Keratinocyte (primary cell): ENCODE data around the gene CHRM4. TPM values are rescaled to one million over a fixed set of nuclear protein-coding genes. Genes with fewer than 3 reads are reported as not detected.

Experiments
- DNase-seq: peaks from one replicate; pipeline ENCODE4 v3.0.0-alpha.2; 2011; ENCODE audit warnings: low read depth, missing footprints, low spot score
- FAIRE-seq: peaks from 2 replicates; lab custom pipeline; 2011; peaks lifted over from hg19 to GRCh38; lab: Jason Lieb, UNC
- H2AFZ ChIP-seq: 2 replicates; pipeline ENCODE4 v1.6.0; 2012; ENCODE audit warnings: low read length, control low read depth, inconsistent platforms; ENCODE audit not compliant: control insufficient read depth
- H3K27ac ChIP-seq: 2 replicates; pipeline ENCODE4 v1.5.1; 2011; ENCODE audit warnings: low read length; ENCODE audit not compliant: control insufficient read depth, insufficient read depth
- H3K27me3 ChIP-seq: 3 replicates; pipeline ENCODE4 v1.6.0; 2011; ENCODE audit warnings: low read length; ENCODE audit not compliant: control insufficient read depth, insufficient read depth; ENCODE audit errors: extremely low read depth
- H3K36me3 ChIP-seq, 2 experiments: 2 replicates in 1 of 2; 3 replicates in 1 of 2; pipeline ENCODE4 v1.5.1; 2011; ENCODE audit warnings: low read length in 2 of 2, mild to moderate bottlenecking in 1 of 2; ENCODE audit not compliant: control insufficient read depth in 2 of 2, insufficient read depth in 2 of 2; ENCODE audit errors: extremely low read depth in 1 of 2
- H3K4me1 ChIP-seq: 3 replicates; pipeline ENCODE4 v1.5.1; 2011; ENCODE audit warnings: low read length; ENCODE audit not compliant: control insufficient read depth, insufficient read depth; ENCODE audit errors: extremely low read depth
- H3K4me2 ChIP-seq: 3 replicates; pipeline ENCODE4 v1.6.0; 2011; ENCODE audit warnings: low read depth, low read length; ENCODE audit not compliant: control insufficient read depth, insufficient read depth; ENCODE audit errors: extremely low read depth
- H3K4me3 ChIP-seq, 3 experiments: fragments of 200-600 bp in 1 of 3; sonication (generic) in 1 of 3; 2 replicates in 2 of 3; 3 replicates in 1 of 3; pipeline ENCODE4 v1.5.1; 2011 to 2016; ENCODE audit warnings: low read length in 3 of 3, mild to moderate bottlenecking in 3 of 3, control low read depth in 2 of 3, inconsistent platforms in 1 of 3, low read depth in 1 of 3, mixed read lengths in 1 of 3, mixed run types in 1 of 3, moderate library complexity in 1 of 3; ENCODE audit not compliant: control insufficient read depth in 2 of 3, insufficient read depth in 2 of 3; ENCODE audit errors: extremely low read depth in 1 of 3
- H3K79me2 ChIP-seq: 2 replicates; pipeline ENCODE4 v1.6.0; 2012; ENCODE audit warnings: low read length; ENCODE audit not compliant: control insufficient read depth, insufficient read depth
- H3K9ac ChIP-seq: 3 replicates; pipeline ENCODE4 v1.6.0; 2011; ENCODE audit warnings: low read length; ENCODE audit not compliant: control insufficient read depth, insufficient read depth; ENCODE audit errors: extremely low read depth
- H3K9me1 ChIP-seq: 3 replicates; pipeline ENCODE4 v1.6.0; 2011; ENCODE audit warnings: low read length; ENCODE audit not compliant: control insufficient read depth, insufficient read depth; ENCODE audit errors: extremely low read depth
- H3K9me3 ChIP-seq: 2 replicates; pipeline ENCODE4 v1.5.1; 2012; ENCODE audit warnings: low read depth, low read length; ENCODE audit not compliant: control insufficient read depth
- H4K20me1 ChIP-seq: 3 replicates; pipeline ENCODE4 v1.6.0; 2011; ENCODE audit warnings: low read length; ENCODE audit not compliant: control insufficient read depth, insufficient read depth; ENCODE audit errors: extremely low read depth
- EZH2 ChIP-seq: IDR thresholded peaks from one replicate; pipeline ENCODE4 v1.6.1; 2012; ENCODE audit warnings: inconsistent platforms, mild to moderate bottlenecking, low read length, moderate library complexity
- dilution Hi-C: fragments of 300-500 bp; cut with MboI; formaldehyde crosslinking; loops from one replicate; pipeline ENCODE4 v1.7.0; 2020; ENCODE audit warnings: low sequenced_read_pairs; ENCODE audit not compliant: extremely low pct_ligation_motif_present
- polyA plus RNA-seq, 5 experiments: library from polyadenylated mRNA; depleted of rRNA in 3 of 5; stranded (reverse) in 3 of 5; stranded (forward) in 1 of 5; unstranded in 1 of 5; fragments of >200 nt; gene quantifications; 1 replicate in 1 of 5; 2 replicates in 3 of 5; 3 replicates in 1 of 5; pipeline versions ENCODE4 v1.2.1 to v1.2.3, GENCODE V29; 2011 to 2012; ENCODE audit warnings: missing spikeins in 2 of 5, low read depth in 1 of 5, low replicate concordance in 1 of 5
- TF ChIP-seq, protein P1 (sequence below), 3 experiments: IDR thresholded peaks in 1 of 3; conservative IDR thresholded peaks in 1 of 3; optimal IDR thresholded peaks in 1 of 3; 2 replicates in 2 of 3; 3 replicates in 1 of 3; pipeline versions ENCODE3 to v1.5.1; 2011; ENCODE audit warnings: low read length in 3 of 3, mild to moderate bottlenecking in 3 of 3, moderate library complexity in 2 of 3, control low read depth in 1 of 3, inconsistent platforms in 1 of 3; ENCODE audit not compliant: insufficient read depth in 2 of 3; ENCODE audit errors: extremely low read depth in 1 of 3

CHRM4 gene
- polyA plus RNA-seq, 1 donor (not counting 4 experiments of a cell fraction or from before 2014, with no cell fraction given) = not detected

DNA sequence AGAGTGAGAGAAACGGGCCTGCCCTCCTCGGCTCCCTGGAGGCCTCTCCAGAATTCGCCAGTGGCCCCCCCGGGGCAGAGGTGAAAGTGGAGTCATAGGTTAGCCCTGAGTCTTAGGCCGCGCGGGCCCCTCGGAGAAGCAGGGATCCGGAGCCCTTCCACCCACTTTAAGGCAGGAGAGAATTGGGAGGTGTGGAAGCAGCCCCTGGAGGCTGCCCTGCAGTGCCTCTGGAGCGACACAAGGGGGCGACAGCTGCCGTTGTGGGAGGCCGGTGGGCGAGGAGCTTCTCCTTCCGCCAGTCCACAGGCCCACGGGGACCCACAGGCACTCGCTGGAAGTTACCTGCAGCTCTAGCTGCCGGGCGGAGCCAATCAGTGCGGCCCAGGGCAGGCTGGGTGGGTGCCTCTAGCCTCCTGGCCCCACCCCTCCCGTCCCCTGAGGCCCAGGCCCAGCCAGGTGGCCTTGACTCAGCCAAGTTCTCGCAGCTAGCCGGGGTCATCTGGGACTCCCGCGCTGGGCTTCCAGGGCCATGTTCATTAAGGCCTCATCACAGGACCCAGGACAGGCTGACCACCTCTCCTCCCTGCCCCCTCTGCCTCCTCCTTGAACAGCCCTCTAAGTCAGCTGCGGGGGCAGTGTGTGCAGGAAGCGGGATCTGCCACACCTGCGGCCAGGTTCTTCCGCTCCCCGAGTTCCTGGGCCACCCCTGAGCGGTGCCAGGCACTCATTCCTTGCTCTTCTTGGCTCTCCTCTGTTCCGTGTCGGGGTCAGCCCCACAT, 39.3 kb downstream of the CHRM4 start:
- Histone ChIP-seq H3K4me2 (peak overlapping the region; percentile 11), H3K9me1 (peaks cover 7% of the 10 kb centered on the region), H3K27ac (peak overlapping the region; percentile 40), H3K36me3 (peaks cover 9 to 28% of the 10 kb centered on the region in 2 experiments), H3K4me1 (peaks cover 64% of the 10 kb centered on the region), H2AFZ (no peak overlapping the region), H3K79me2 (peaks cover 87% of the 10 kb centered on the region), H3K4me3 (peak overlapping the region in 2 of 3 experiments; percentile 27 to 46), H3K9ac (peak overlapping the region; percentile 64), H3K27me3 (no peaks in the 10 kb centered on the region), H4K20me1 (peaks cover 6% of the 10 kb centered on the region), H3K9me3 (no peaks in the 10 kb centered on the region)
- TF ChIP-seq EZH2 = no peak
- TF ChIP-seq, protein P1, sequence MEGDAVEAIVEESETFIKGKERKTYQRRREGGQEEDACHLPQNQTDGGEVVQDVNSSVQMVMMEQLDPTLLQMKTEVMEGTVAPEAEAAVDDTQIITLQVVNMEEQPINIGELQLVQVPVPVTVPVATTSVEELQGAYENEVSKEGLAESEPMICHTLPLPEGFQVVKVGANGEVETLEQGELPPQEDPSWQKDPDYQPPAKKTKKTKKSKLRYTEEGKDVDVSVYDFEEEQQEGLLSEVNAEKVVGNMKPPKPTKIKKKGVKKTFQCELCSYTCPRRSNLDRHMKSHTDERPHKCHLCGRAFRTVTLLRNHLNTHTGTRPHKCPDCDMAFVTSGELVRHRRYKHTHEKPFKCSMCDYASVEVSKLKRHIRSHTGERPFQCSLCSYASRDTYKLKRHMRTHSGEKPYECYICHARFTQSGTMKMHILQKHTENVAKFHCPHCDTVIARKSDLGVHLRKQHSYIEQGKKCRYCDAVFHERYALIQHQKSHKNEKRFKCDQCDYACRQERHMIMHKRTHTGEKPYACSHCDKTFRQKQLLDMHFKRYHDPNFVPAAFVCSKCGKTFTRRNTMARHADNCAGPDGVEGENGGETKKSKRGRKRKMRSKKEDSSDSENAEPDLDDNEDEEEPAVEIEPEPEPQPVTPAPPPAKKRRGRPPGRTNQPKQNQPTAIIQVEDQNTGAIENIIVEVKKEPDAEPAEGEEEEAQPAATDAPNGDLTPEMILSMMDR (optimal IDR thresholded peaks at IDR 0.05 in 1 of 3, IDR thresholded peaks at IDR 0.05 in 1 of 3, conservative IDR thresholded peaks at IDR 0.05 in 1 of 3; ENCODE audit: extremely low read depth in 1 of 3, insufficient read depth in 2 of 3, low read length in 3 of 3) = peak; percentile 92 to 96 (median 93)
- FAIRE-seq (no peak), DNase-seq (no peak)
- dilution Hi-C loops = no loop called here

DNA sequence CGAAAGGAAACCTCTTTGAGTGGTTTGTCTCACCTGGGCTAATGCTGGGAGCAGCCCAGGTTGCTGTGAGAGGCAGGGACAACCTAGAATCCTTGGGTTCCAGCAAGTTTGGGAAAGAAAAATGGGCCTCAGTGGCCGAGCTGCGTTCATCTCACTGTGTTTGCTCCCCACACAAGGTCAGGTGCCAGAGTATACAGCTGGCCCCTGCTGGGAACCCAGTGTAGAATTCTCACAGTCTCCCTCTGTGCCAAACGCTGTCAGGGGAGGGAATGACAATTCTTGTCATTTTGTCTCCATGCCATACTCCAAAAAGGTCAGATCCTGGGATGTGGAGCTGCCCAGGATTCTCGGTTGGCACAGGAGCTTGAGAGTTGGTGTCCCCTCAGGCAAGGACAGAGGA, 40.0 kb downstream of the CHRM4 start:
- Histone ChIP-seq H4K20me1 (peaks cover 6% of the 10 kb centered on the region), H3K79me2 (peaks cover 85% of the 10 kb centered on the region), H3K4me1 (peaks cover 62% of the 10 kb centered on the region), H3K27me3 (no peaks in the 10 kb centered on the region), H3K9me1 (peaks cover 7% of the 10 kb centered on the region), H3K9ac (peak overlapping the region; percentile 28), H3K27ac (no peak overlapping the region), H3K4me3 (peak overlapping the region in 1 of 3 experiments; percentile 11), H3K4me2 (peak overlapping the region; percentile 11), H3K36me3 (peaks cover 9 to 28% of the 10 kb centered on the region in 2 experiments), H3K9me3 (no peaks in the 10 kb centered on the region), H2AFZ (no peak overlapping the region)
- FAIRE-seq = no peak
- DNase-seq = no peak
- TF ChIP-seq, protein P1 (optimal IDR thresholded peaks at IDR 0.05 in 1 of 3, IDR thresholded peaks at IDR 0.05 in 1 of 3, conservative IDR thresholded peaks at IDR 0.05 in 1 of 3; ENCODE audit: extremely low read depth in 1 of 3, insufficient read depth in 2 of 3, low read length in 3 of 3) = no peak
- no peak for TF ChIP-seq EZH2
- dilution Hi-C loops = no loop called here
